GM12878 (cell line): ENCODE data around the gene FOXJ3. TPM values are rescaled to one million over a fixed set of nuclear protein-coding genes. Genes with fewer than 3 reads are reported as not detected.

Experiments used
- ATAC-seq: fragments of 200-7000 bp; cut with Tn5 transposase; 3 replicates; pipeline ENCODE4 v1.9.1; 2020; ENCODE audit warnings: mild to moderate bottlenecking, moderate library complexity
- BruUV-seq: library from RNA; stranded (reverse); fragments of 400-500 nt; replicated peaks from 2 replicates; lab custom pipeline; 2021; lab: Mats Ljungman, UMichigan
- CTCF ChIA-PET: fragments of 300-600 bp; sonication (Branson Sonifier 250); formaldehyde crosslinking; extraction: SDS; loops from one replicate; lab custom pipeline; 2021; ENCODE audit warnings: inconsistent platforms; lab: Yijun Ruan, JAX
- POLR2A ChIA-PET: fragments of 350-600 bp; formaldehyde crosslinking; extraction: SDS; loops from one replicate; lab custom pipeline; 2021; ENCODE audit warnings: inconsistent platforms; lab: Charles Lee
- RAD21 ChIA-PET: fragments of 300-600 bp; sonication (Branson Sonifier 250); formaldehyde crosslinking; loops from one replicate; lab custom pipeline; 2023; ENCODE audit warnings: antibody characterized with exemption; ENCODE audit not compliant: unreplicated experiment; lab: Charles Lee
- SMC1A ChIA-PET: fragments of 300-600 bp; sonication (Branson Sonifier 250); formaldehyde crosslinking; loops from one replicate; lab custom pipeline; 2023; ENCODE audit not compliant: unreplicated experiment, uncharacterized antibody; lab: Charles Lee
- DNase-seq: peaks from one replicate; pipeline ENCODE4 v3.0.0-alpha.2; 2011; ENCODE audit warnings: low read depth, low spot score
- FAIRE-seq: peaks from 3 replicates; lab custom pipeline; 2011; peaks lifted over from hg19 to GRCh38; lab: Jason Lieb, UNC
- H2AFZ ChIP-seq: 2 replicates; pipeline ENCODE4 v1.6.0; 2011; ENCODE audit warnings: low read depth, low read length, control low read depth; ENCODE audit not compliant: control insufficient read depth
- H3K27ac ChIP-seq: 2 replicates; pipeline ENCODE4 v1.5.1; 2011; ENCODE audit warnings: control low read depth; ENCODE audit not compliant: control insufficient read depth, insufficient read depth
- H3K27me3 ChIP-seq, 2 experiments: replicated peaks in 1 of 2; 2 replicates each; pipeline versions ENCODE4 v1.6.0 to v1.6.1; 2011; ENCODE audit warnings: low read length in 1 of 2; ENCODE audit not compliant: control insufficient read depth in 2 of 2, insufficient read depth in 2 of 2
- H3K36me3 ChIP-seq, 2 experiments: 2 replicates each; pipeline ENCODE4 v1.5.1; 2011; ENCODE audit warnings: low read length in 1 of 2; ENCODE audit not compliant: control insufficient read depth in 2 of 2, insufficient read depth in 2 of 2
- H3K4me1 ChIP-seq: 2 replicates; pipeline ENCODE4 v1.6.1; 2011; ENCODE audit warnings: mild to moderate bottlenecking, low read length, moderate library complexity, mixed read lengths; ENCODE audit not compliant: control insufficient read depth, insufficient read depth
- H3K4me2 ChIP-seq: 2 replicates; pipeline ENCODE4 v1.6.0; 2011; ENCODE audit warnings: control low read depth; ENCODE audit not compliant: control insufficient read depth, insufficient read depth
- H3K4me3 ChIP-seq: fragments of 200-600 bp; sonication (generic); 2 replicates; pipeline ENCODE4 v1.5.1; 2016
- H3K79me2 ChIP-seq: 2 replicates; pipeline ENCODE4 v1.6.0; 2011; ENCODE audit warnings: low read length; ENCODE audit not compliant: control insufficient read depth, insufficient read depth
- H3K9ac ChIP-seq: 2 replicates; pipeline ENCODE4 v1.8.0; 2011; ENCODE audit warnings: low read length, control low read depth, mixed read lengths; ENCODE audit not compliant: control insufficient read depth, insufficient read depth
- H3K9me3 ChIP-seq: replicated peaks from 3 replicates; pipeline ENCODE4 v1.5.1; 2011; ENCODE audit warnings: mild to moderate bottlenecking, low read length; ENCODE audit not compliant: control insufficient read depth, insufficient read depth
- H4K20me1 ChIP-seq: 2 replicates; pipeline ENCODE4 v1.6.0; 2011; ENCODE audit not compliant: control insufficient read depth, insufficient read depth
- ATF3 ChIP-seq: IDR thresholded peaks from 2 replicates; pipeline ENCODE4 v1.6.1; 2011; ENCODE audit warnings: low read depth, mild to moderate bottlenecking, low read length, moderate library complexity, borderline replicate concordance; ENCODE audit errors: extremely low read depth
- DPF2 ChIP-seq: fragments of 450-650 bp; IDR thresholded peaks from 2 replicates; pipeline ENCODE4 v1.6.1; 2017; ENCODE audit warnings: mild to moderate bottlenecking
- ETV6 ChIP-seq, 2 experiments: fragments of 450-650 bp in 1 of 2; IDR thresholded peaks in 1 of 2; conservative IDR thresholded peaks in 1 of 2; 2 replicates each; pipeline ENCODE4 v1.6.1; 2014; ENCODE audit warnings: antibody characterized with exemption in 1 of 2, borderline replicate concordance in 1 of 2, low read depth in 1 of 2, mild to moderate bottlenecking in 1 of 2, moderate library complexity in 1 of 2
- IKZF2 ChIP-seq, 2 experiments: fragments of 450-650 bp; IDR thresholded peaks; 2 replicates each; pipeline ENCODE4 v1.6.1; 2017; ENCODE audit warnings: mild to moderate bottlenecking in 2 of 2, moderate library complexity in 2 of 2
- LARP7 ChIP-seq: fragments of 450-650 bp; IDR thresholded peaks from 2 replicates; pipeline ENCODE4 v1.6.1; 2017; ENCODE audit warnings: mild to moderate bottlenecking
- RAD21 ChIP-seq: IDR thresholded peaks from 2 replicates; pipeline ENCODE4 v1.6.1; 2011; ENCODE audit warnings: mild to moderate bottlenecking, low read depth, low read length, moderate library complexity; ENCODE audit not compliant: insufficient read depth
- SIX5 ChIP-seq: IDR thresholded peaks from 2 replicates; pipeline ENCODE4 v1.6.1; 2011; ENCODE audit warnings: mild to moderate bottlenecking, low read depth, low read length, moderate library complexity; ENCODE audit not compliant: severe bottlenecking
- SMAD5 ChIP-seq: IDR thresholded peaks from 2 replicates; pipeline ENCODE4 v1.6.1; 2016; ENCODE audit warnings: antibody characterized with exemption, low read depth
- SMARCA5 ChIP-seq: fragments of 450-650 bp; IDR thresholded peaks from 2 replicates; pipeline ENCODE4 v1.6.1; 2017; ENCODE audit warnings: mild to moderate bottlenecking
- YY1 ChIP-seq: IDR thresholded peaks from 2 replicates; pipeline ENCODE4 v1.6.1; 2011; ENCODE audit warnings: low read depth, mild to moderate bottlenecking, low read length
- WGBS: methylation state at CpG from one replicate; pipeline ENCODE4 v1.1.6; 2016; ENCODE audit warnings: low lambda C conversion rate; ENCODE audit not compliant: insufficient replicate concordance, insufficient coverage; ENCODE audit errors: missing lambda C conversion rate; 5-methylcytosine and 5-hydroxymethylcytosine counted together
- in situ Hi-C: fragments of 300-500 bp; cut with MboI; formaldehyde crosslinking; loops from 9 replicates; pipeline ENCODE4 v1.14.3; 2018; ENCODE audit warnings: mixed read lengths
- intact Hi-C: fragments of 100-400 bp; cut with micrococcal nuclease; formaldehyde crosslinking; loops from one replicate; pipeline ENCODE4 v1.14.2; 2022; ENCODE audit not compliant: unreplicated experiment
- polyA plus RNA-seq, 11 experiments: library from polyadenylated mRNA; depleted of rRNA in 4 of 11; unstranded in 6 of 11; stranded (reverse) in 5 of 11; fragments of >200 nt; fragmentation: Nextera tagmentation in 4 of 11; fragmentation: Illumina TruSeq in 1 of 11; extraction: Ambion mirVana in 4 of 11; extraction: Trizol in 1 of 11; gene quantifications; 1 replicate in 1 of 11; 2 replicates in 10 of 11; pipeline versions ENCODE4 v1.2.1 to v1.2.3, GENCODE V29; 2011 to 2016; ENCODE audit warnings: inconsistent platforms in 2 of 11, missing spikeins in 2 of 11, low read depth in 1 of 11
- total RNA-seq, 4 experiments: library from RNA; depleted of rRNA in 3 of 4; stranded (reverse); fragments of >200 nt in 3 of 4; fragmentation: Illumina TruSeq in 1 of 4; extraction: Trizol in 1 of 4; gene quantifications; 2 replicates each; pipeline versions ENCODE4 v1.2.1 to v1.2.3, GENCODE V29; 2013 to 2021

FOXJ3 gene
- total and polyA plus RNA-seq, 10 of the 15 experiments (the other 5 are each of a cell fraction or from before 2014, with no cell fraction given): 9.5 to 54.2 (median 24.7) TPM

- TF ChIP-seq YY1 (no peak), SIX5 (no peak), IKZF2 (IDR thresholded peaks at IDR 0.05) (no peak), ETV6 (conservative IDR thresholded peaks at IDR 0.05 in 1 of 2, IDR thresholded peaks at IDR 0.05 in 1 of 2; ENCODE audit: borderline replicate concordance in 1 of 2, low read depth in 1 of 2) (no peak), SMARCA5 (no peak)
Measured at GRCh38 chr1:42295816-42296215, 39.2 kb downstream of the FOXJ3 start (continued).

DNA sequence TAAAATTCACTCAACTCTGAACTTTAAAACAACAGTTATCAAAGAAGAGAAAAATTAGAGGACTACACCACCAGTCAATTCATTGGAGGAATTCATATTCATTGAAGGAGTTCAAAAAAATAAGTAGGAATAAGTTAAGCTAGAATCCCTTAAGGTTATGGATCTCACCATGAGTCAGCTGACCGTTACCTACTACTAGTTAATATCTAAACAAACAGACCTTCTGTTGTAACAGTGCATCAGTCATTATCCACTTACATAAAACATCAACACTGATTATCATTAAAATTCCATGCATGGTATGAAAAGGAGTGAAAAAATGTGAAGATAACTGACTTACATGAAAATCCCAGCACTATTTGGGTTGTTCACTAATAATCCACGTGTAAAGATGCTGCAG, 44.9 kb downstream of the FOXJ3 start:
- ATAC-seq (no peak), DNase-seq (no peak), FAIRE-seq (no peak)
- H3K4me2 ChIP-seq: no peak overlapping the region
- intact Hi-C loops: no loop called here
- no TSS peak for BruUV-seq
- peaks cover 4% of the 10 kb centered on the region; the same call in 2 of the 3 replicates for H3K9me3 ChIP-seq
- ChIA-PET SMC1A (interaction anchor here (0.8 kb wide), 1 partner anchor 13 kb away, joined by 3 read pairs; no protein-coding TSS in a partner anchor), CTCF (interaction anchor here (1.0 to 1.6 kb wide), 2 partner anchors 10 to 12 kb away, joined by 3 to 4 read pairs; no protein-coding TSS in a partner anchor), RAD21 (no interaction called here), POLR2A (no interaction called here)
- no peaks in the 10 kb centered on the region for H4K20me1 ChIP-seq
- WGBS: 95% methylated on average over 2 of the region's 2 CpGs
- in situ Hi-C loops: no loop called here
- H3K27me3 ChIP-seq: no peaks in the 10 kb centered on the region
- H3K9ac ChIP-seq: no peak overlapping the region
- H3K36me3 ChIP-seq: no peaks in the 10 kb centered on the region; a peak in 1 of 4 replicates
- no peak overlapping the region for H3K4me3 ChIP-seq
- H2AFZ ChIP-seq: no peak overlapping the region
- H3K27ac ChIP-seq: no peak overlapping the region
- TF ChIP-seq ATF3 (no peak), LARP7 (no peak), SMAD5 (no peak), YY1 (no peak), DPF2 (no peak), RAD21 (no peak)
- peaks cover 7% of the 10 kb centered on the region for H3K79me2 ChIP-seq
- H3K4me1 ChIP-seq: no peaks in the 10 kb centered on the region
